Stimulated activated CD8-positive, alpha-beta memory T cell treated with anti-CD3 and anti-CD28 coated beads, Interleukin-2, amount 100 ng/mL, for 1 hour (primary cell): ENCODE measurements around the gene ZCWPW1.
"Not testable (repeated sequence)": the region's sequence is repeated elsewhere in the genome, so short reads cannot be mapped to it uniquely, and the experiment has no call there.

Source experiments
- DNase-seq, 2 donors: peaks; one replicate each; pipeline ENCODE4 v3.0.0-alpha.2; 2020; ENCODE audit warnings: low read depth in 2 of 2

ZCWPW1 gene

DNA sequence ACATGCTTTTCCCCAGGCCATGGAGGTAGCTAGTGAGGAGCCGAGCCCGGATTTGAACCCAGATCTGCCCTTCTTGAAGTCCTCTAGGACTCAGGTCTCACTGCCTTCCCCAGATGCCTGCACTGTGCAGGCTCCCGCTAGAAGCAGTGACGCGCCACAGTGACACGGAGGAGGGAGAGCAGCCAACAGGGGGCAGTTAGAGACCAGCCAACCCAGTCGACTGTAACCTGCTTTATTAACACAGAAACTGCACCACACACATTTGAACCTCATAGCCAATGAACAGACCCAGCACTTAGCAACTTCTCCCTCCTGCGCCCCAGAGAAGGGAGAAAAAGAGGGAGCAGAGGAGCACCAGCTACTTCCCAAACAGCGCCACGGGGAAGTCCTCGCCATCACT, 27.8 kb downstream of the ZCWPW1 start:
- DNase-seq = no peak

DNA sequence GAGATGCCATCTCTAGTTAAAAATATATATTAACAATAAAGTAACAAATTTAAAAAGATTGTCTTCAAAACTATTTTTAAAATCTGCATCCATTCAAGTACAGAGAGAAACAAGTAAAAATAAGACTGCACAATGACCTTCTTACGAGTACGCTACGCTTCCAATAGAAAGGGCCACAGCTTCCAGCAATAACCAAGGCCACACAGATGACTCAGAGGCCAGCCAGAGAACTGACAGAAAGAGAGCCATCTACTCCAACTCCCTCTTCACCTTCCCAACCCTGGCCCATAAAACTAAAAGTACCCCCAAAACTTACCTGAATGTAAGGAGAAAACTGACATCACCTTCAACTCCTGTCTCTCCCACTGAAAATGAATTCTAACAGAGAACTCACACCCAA, 28.5 kb downstream of the ZCWPW1 start:
- DNase-seq = no peak

DNA sequence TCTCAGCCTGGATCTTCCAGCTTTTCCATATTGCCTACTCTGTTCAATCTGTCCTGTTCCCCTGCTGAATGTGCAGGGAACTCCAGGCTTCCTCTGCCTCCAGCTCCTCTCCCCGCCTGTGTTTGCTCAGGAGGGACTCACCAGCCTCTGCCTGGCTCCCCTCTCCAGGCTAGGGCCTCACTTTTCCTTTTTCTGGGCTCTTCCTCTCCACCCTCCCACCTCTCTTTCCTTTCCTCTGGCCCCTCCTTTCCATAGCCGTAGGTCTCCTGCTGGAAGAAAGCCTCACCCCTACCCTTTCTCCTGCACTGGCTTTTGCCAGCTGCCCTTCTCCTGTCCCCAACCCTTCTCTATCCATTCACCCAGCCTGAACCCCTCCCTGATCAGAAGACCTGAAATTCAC, 30.3 kb downstream of the ZCWPW1 start:
- no peak for DNase-seq

DNA sequence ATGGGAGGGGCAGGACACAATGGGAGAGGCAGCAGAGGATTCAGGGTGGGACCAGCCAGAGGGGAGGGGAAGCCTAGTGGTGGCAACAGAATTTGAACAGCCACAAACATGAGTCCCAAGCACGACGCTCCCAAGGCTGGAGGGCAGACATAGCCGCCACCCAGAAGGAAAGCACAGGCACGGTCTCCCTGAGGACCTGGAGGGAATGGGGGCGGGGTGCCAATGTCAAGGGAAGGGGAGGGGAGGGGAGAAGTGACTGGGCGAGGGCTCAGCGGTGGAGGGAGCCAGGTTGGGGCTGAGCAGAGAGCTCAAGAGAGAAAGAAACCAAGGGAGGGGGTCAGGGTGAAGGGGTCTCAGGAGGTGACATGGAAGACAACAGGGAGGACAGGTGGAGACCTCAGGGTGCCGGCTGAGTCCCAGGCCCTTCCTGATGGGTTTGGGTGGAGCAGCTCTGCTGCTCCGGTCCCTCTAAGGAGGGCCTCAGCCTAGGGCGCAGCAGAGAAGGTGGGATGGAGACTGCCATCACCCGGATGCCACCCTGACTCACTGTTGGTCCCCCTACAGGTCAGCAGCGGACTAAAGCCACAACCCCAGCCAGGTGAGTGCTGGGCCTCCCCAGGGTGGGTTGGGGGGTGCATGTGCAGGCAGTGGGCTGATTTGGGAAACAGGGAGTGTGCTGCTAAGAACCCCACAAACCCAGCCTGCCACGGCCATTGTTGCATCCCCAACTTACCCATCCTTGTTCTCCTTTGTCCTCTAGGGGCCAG, 31.0 kb downstream of the ZCWPW1 start:
- DNase-seq = no peak

DNA sequence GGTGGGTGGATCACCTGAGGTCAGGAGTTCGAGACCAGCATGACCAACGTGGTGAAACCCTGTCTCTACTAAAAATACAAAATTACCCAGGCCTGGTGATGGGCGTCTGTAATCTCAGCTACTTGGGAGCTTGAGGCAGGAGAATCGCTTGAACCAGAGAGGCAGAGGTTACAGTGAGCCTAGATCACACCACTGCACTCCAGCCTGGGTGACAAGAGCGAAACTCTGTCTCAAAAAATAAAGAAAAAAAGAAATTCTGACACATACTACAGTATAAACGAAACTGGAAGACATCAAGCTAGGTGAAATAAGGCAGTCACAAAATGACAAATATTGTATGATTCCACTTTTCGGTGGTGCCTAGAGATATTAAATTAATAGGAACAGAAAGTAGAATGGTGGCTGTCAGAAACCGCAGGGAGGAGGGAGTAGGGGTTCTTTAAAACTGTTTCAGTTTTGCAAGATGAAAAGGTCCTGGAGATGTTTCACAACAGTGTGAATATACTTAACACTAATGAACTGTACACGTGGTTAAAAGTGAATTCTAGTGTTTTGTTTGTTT, 32.0 kb downstream of the ZCWPW1 start:
- no peak for DNase-seq

DNA sequence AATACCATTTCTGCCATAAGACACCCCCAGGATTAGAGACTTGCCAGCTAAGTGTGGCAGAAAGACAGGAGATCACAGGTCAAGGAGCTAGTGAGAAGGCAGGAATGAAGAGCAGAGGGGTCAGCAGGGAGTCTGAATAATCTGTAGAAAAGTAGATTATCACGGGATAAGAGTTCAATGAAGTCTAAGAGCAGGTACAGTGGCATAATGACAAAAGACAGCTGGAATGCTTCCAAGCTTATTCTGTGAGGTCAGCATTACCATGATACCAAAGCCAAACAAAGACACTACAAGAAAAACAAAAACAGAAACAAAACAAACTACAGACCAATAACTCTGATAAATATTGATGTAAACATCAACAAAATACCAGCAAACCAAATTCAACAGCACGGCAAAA, 34.4 kb downstream of the ZCWPW1 start:
- no peak for DNase-seq

DNA sequence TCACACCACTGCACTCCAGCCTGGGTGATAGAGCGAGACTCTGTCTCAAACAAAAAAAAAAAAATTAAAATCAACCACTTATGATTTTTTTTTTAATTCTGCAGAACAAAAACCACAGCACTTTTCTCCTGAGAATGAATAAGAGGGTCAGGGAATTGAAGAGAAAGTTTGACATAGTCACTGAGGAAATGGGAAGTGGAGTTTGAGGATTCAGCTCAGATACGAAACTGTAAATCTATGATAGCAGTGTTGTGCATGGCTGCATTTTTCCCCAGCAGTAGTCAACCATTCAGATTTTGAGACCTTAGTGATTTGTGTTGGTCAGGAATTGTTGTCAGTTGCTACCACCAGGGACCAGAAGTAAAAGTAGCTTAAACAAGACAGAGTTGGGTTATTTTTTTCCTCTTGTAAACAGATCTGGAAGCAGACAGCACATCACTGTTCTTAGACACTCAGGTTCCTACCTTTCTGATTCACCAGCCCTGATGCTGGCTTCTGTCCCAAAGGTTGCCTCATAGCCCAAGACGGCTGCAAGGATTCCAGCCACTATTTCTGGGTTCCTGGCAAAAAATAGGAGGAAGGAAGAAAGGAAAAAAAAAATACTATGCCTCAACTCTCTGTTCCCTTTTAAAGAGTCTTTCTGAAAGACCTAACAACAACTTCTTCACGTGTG, 35.1 kb downstream of the ZCWPW1 start:
- no peak for DNase-seq

DNA sequence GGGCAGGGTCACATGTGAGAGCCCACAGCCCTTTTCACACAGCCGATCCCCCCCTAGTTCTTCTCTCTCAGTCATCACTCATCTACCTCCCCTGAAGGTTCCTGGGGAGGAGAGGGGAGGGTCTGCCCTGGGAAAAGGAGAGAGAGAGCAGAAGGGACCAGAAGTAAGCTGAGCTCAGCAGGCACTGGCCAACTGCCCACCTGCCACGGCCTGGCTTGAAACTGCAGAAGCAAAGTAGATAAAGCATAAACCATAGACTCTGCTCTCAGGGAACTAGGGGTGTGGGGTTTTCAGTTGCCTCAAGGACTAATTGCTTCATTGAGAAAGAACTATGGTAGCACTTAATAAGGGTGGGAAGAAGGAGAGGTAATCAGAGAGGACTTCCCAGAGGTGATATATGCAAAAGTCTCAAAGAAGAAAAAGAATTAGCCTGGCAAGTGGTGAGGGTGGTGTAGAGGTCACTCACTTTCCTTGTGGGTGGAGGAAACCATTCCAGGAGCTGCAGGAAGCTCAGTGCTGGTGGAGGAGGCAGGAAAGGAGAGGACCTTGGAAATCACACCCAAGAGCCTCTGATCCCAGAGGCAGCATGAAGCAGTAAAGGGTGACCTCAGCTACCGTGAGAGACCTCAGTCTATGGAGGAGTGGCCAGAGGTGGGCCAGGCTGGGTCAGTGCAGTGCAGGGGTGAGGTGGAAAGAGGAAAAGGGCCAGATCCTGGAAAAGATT, 38.1 kb downstream of the ZCWPW1 start:
- no peak for DNase-seq

DNA sequence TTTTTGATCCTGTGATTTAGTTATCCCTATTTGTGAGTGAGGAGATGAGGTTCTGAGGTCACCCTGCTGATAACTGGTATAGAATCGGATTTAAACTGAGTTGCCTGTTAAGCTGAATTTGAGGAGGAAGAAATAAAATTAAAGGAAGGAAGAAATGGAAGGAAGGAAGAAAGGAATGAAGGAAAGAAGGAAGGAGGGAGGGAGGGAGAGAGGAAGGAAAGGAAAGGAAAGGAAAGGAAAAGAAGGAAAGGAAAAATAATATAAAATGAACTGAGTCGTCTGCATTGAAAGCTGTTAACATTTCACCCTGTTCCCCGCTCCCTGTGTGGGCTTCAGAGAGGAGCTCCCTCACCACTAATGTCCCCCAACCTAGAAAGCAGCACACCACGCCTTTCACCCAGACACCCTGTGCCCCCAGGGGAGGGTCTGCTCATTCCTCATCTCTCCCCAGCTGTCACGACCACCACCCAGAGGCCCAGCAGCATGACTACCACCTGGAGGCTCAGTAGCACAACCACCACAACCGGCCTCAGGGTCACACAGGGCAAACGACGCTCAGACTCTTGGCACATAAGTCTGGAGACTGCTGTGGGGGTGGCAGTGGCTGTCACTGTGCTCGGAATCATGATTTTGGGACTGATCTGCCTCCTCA, 38.9 kb downstream of the ZCWPW1 start:
- no peak for DNase-seq

DNA sequence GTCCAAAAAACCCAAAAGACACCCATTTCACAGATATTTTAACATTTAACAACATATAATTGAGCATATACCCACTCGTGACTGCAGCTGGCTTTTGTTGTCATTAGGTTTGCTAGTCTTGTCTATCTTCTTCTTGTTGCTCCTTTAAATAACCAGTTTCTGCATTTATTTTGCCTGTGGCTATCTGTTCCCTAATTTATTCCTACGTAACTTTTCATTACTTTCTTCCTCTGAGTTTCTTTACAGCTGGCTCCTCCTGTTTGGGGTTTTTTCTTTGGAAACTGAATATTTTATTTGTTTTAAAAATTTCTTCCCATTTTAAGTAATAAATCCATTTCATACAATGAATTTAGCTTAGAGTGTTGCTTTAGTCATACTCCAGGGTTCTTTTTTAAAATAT, 40.8 kb downstream of the ZCWPW1 start:
- DNase-seq = no peak

DNA sequence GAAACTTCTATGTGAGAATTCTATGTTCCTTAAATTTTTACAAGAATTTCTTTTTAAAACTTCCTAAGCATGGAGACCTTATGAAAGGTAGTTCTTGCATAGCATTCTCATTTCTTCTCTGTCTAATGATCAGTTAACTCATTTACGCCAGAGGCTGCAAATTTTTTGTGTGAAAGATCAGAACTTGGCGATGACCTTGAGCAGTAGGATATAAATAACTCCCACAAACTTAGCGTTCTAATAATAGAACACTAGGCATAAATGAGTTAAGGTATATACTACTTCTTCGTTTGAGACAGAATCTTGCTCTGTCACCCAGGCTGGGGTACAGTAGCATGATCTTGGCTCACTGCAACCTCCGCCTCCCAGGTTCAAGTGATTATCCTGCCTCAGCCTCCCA, 41.6 kb downstream of the ZCWPW1 start:
- no peak for DNase-seq

DNA sequence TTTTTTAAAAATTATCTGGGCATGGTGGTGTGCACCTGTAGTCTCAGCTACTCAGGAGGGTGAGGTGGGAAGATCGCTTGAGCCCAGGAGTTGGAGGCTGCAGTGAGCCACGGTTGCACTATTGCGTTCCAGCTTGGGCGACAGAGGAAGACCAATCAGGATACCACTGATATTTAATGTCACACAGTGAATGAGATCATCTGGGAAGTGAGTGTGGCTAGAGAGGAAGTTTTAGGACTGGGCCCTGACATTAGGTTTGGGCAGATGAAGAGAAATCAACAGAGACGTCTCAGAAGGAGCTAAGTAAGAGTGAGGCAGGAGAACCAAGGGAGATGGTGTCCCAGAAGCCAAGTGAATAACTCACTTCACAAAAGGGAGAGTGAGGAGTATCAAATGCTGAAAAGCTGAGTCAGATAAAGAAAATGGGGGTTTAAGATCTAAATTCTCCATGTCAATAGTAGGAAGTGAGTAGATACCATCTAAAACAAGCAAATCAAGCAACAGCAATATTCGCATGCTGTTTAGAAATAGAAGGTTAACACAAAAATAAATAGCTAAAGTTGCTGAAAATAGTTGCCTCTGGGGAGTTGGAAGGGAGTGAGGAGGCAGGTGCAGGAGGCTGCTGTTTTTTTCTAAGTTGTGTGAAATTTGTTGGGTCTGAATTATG, 43.7 kb downstream of the ZCWPW1 start:
- no peak for DNase-seq

DNA sequence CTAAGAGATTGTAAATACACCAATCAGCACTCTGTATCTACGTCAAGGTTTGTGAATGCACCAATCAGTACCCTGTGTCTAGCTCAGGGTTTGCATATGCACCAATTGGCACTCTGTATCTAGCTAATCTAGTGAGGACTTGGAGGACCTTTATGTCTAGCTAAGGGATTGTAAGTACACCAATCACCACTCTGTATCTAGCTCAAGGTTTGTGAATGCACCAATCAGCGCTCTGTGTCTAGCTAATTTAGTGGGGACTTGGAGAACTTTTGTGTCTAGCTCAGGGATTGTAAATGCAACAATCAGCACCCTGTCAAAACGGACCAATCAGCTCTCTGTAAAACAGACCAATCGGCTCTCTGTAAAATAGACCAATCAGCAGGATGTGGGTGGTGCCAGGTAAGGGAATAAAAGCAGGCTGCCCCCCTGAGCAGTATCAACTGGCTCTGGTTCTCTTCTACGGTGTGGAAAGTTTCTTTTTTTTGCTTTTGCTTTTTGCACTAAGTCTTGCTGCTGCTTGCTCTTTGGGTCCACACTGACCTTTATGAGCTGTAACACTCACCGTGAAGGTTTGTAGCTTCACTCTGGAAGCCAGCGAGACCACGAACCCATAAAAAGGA, 46.2 kb downstream of the ZCWPW1 start:
- not testable (repeated sequence) for DNase-seq

DNA sequence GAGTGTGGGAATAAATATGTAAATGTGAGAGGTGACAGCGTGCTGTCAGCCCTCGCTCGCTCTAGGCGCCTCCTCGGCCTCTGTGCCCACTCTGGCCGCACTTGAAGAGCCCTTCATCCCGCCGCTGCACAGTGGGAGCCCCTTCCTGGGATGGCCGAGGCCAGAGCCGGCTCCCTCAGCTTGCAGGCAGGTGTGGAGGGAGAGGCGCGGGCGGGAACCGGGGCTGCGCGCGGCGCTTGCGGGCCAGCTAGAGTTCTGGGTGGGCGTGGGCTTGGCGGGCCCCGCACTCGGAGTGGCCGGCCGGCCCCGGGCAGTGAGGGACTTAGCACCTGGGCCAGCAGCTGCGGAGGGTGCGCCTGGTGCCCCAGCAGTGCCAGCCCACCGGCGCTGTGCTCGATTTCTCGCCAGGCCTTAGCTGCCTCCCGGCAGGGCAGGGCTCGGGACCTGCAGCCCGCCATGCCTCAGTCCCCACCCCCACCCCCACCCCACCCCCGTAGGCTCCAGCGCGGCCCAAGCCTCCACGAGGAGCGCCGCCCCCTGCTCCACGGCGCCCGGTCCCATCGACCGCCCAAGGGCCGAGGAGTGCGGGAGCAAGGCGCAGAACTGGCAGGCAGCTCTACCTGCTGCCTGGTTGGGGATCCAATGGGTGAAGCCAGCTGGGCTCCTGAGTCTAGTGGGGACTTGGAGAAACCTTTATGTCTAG, 46.8 kb downstream of the ZCWPW1 start:
- not testable (repeated sequence) for DNase-seq

DNA sequence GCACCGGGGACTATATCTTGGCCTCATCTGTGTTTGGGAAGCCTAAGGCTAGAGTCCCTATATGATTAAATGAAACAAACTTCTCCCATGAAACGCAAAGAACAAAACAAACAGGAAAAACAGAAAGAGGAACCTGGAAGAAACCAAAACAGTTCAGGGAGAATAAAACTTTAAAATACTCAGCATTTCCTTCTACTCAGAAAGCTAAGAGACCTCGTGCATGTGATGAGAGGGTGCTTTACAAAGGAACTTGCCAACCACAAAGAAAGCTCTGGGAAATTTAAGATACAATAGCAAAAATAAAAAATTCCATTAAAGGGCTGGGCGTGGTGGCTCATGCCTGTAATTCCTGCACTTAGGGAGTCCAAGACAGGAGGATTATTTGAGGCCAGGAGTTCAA, 48.3 kb downstream of the ZCWPW1 start:
- DNase-seq = no peak

DNA sequence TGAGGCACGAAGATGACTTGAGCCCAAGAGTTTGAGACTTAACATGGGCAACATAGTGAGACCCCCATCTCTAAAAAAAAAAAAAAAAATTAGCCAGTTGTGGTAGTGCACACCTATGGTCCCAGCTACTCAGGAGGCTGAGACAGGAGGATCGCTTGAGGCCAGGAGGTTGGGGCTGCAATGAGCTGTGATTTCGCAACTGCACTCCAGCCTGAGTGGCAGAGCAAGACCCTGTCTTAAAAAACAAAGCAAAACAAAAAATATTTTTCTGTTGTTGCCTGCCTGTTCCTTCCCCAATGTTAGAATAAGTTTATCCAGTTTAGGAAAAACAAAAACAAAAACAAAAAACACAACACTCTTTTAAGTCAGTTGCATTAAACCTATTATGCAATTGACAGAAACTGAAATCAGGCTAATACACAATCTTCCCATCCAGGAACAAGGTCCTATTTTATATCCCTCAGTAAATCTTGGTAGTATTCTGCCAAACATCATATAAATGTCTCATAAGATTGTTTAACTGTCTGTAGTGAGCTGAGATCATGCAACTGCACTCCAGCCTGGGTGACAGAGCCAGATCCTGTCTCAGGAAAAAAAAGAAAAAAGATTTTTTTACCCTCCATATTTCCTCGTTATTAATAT, 50.3 kb downstream of the ZCWPW1 start:
- DNase-seq = no peak

DNA sequence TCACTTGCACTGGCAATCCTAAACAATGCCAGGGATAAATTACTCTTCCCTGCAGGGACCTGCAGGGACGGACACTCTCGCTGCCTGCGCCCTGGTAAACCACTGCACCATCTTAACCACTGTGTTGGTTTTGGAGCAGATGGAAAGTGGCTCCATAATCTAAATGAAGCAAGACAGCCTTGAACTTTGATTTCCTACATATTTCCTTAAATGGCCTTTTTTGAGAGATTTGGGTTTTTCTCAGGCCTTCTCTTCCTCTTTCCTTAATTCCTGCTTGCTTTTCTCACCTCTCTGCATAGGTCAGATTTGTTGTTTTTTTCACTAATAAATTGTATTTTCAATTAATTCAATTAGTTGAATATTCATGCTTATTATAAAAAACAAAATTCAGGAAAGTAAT, 52.4 kb downstream of the ZCWPW1 start:
- DNase-seq = no peak

DNA sequence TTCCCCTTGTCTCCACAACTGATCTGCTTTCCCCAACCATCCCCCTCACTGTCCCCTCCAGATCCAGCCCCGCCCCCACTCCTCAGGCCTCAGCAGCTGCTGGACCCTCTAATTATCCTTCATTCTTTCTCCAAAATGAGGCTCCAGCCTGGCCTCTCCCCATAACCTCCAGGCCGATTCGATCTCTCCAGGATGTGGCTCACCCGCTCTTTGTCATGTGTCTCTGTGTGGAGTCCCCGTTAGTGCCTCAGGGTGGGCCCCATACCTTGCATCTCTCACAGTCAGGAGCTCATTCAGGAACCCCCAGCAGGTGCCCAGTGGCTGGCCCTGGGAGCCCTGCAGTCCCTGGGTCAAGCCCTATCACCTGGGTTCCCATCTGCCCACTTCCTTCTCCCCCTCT, 53.9 kb downstream of the ZCWPW1 start:
- DNase-seq = no peak

DNA sequence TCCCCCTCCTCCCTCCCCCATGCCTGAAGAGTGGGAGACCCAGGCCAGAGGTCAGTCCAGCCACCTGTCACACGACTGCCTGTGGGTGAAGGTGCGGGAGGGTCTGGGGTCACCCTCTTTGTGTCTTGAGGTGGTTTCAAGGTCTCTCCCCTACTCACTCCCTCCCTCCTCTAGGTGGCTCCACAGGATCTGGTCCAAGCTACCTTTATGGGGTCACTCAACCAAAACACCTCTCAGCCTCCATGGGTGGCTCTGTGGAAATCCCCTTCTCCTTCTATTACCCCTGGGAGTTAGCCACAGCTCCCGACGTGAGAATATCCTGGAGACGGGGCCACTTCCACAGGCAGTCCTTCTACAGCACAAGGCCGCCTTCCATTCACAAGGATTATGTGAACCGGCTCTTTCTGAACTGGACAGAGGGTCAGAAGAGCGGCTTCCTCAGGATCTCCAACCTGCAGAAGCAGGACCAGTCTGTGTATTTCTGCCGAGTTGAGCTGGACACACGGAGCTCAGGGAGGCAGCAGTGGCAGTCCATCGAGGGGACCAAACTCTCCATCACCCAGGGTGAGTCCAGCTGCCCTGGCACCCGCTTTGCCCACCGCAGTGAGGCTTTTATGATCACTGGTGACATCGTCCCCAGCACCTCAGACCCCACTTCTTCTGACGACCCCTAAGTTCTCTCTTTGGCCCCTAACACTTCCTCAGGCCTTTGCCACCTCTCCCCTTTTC, 54.5 kb downstream of the ZCWPW1 start:
- DNase-seq = not testable (repeated sequence)
